ENCODE data around the gene ADAM8.

ADAM8 gene

GRCh38 chr10:133281084-133281483, 4.4 kb upstream of the ADAM8 start:
- no peak for DNase-seq

- no peak for DNase-seq
Observed at GRCh38 chr10:133280391-133281059, 3.9 kb upstream of the ADAM8 start.

- DNase-seq = no peak
Observed at GRCh38 chr10:133279326-133280226, 2.9 kb upstream of the ADAM8 start.

GRCh38 chr10:133278577-133279265, 2.1 kb upstream of the ADAM8 start:
- DNase-seq = peak; percentile 52 to 53

GRCh38 chr10:133277993-133278576, 1.4 kb upstream of the ADAM8 start:
- DNase-seq = no peak

GRCh38 chr10:133277277-133277992, 767 bp upstream of the ADAM8 start:
- no peak for DNase-seq

GRCh38 chr10:133276100-133276434, 601 bp downstream of the ADAM8 start:
- DNase-seq = no peak

GRCh38 chr10:133275684-133276092, 980 bp downstream of the ADAM8 start:
- DNase-seq = peak; percentile 51 to 66

- peak; percentile 85 to 86 for DNase-seq
Observed at GRCh38 chr10:133274751-133275683, 1.7 kb downstream of the ADAM8 start.

GRCh38 chr10:133273534-133274143, 3.0 kb downstream of the ADAM8 start:
- DNase-seq = no peak

GRCh38 chr10:133272964-133273420, 3.7 kb downstream of the ADAM8 start:
- no peak for DNase-seq

- DNase-seq = no peak
Observed at GRCh38 chr10:133272301-133272963, 4.2 kb downstream of the ADAM8 start.

- DNase-seq = no peak
Observed at GRCh38 chr10:133271521-133272300, 5.0 kb downstream of the ADAM8 start.

- DNase-seq = no peak
Observed at GRCh38 chr10:133270773-133271297, 5.8 kb downstream of the ADAM8 start.

- no peak for DNase-seq
Observed at GRCh38 chr10:133270204-133270603, 6.5 kb downstream of the ADAM8 start.

GRCh38 chr10:133269367-133269766, 7.3 kb downstream of the ADAM8 start:
- DNase-seq = no peak

- no peak for DNase-seq
Observed at GRCh38 chr10:133268532-133268931, 8.1 kb downstream of the ADAM8 start.

- no peak for DNase-seq
Observed at GRCh38 chr10:133267829-133268228, 8.8 kb downstream of the ADAM8 start.

- DNase-seq = no peak
Observed at GRCh38 chr10:133267293-133267692, 9.4 kb downstream of the ADAM8 start.
